Peyer's patch (tissue), 4 donors: ENCODE data around the gene DAND5. TPM values are rescaled to one million over a fixed set of nuclear protein-coding genes. Genes with fewer than 3 reads are reported as not detected.

Source experiments
- DNase-seq, 3 donors: peaks; one replicate each; pipeline ENCODE4 v3.0.0-alpha.2; 2017 to 2019
- H3K27ac ChIP-seq, 4 donors: fragments of 200-600 bp; sonication (generic); one replicate each; pipeline ENCODE4 v1.5.1; 2016 to 2019
- H3K27me3 ChIP-seq, 2 donors: fragments of 200-600 bp; sonication (generic); one replicate each; pipeline ENCODE4 v1.5.1; 2019
- H3K36me3 ChIP-seq, 3 donors: fragments of 200-600 bp; sonication (generic); one replicate each; pipeline ENCODE4 v1.5.1; 2016 to 2019
- H3K4me1 ChIP-seq, 4 donors: fragments of 200-600 bp; sonication (generic); one replicate each; pipeline ENCODE4 v1.5.1; 2016 to 2019
- H3K4me3 ChIP-seq, 4 donors: fragments of 200-600 bp; sonication (generic); 1 replicate in 3 of 4; 2 replicates in 1 of 4; pipeline ENCODE4 v1.5.1; 2016 to 2019; ENCODE audit warnings: mild to moderate bottlenecking in 1 of 4
- H3K9me3 ChIP-seq, 4 donors: fragments of 200-600 bp; sonication (generic); one replicate each; pipeline ENCODE4 v1.5.1; 2016 to 2019; ENCODE audit warnings: mild to moderate bottlenecking in 1 of 4
- CTCF ChIP-seq, 6 experiments: fragments of 450-650 bp in 4 of 6; fragments of 200-600 bp in 2 of 6; sonication (generic) in 1 of 6; IDR thresholded peaks; one replicate each; pipeline ENCODE4 v1.5.1; 2017 to 2019; ENCODE audit warnings: antibody characterized with exemption in 6 of 6, mild to moderate bottlenecking in 3 of 6, moderate library complexity in 1 of 6
- POLR2A ChIP-seq, 2 donors: fragments of 450-650 bp; IDR thresholded peaks; one replicate each; pipeline ENCODE4 v1.5.1; 2017; ENCODE audit warnings: antibody characterized with exemption in 2 of 2, mild to moderate bottlenecking in 2 of 2, moderate library complexity in 2 of 2
- total RNA-seq, 4 donors: library from RNA; depleted of rRNA; stranded (reverse); fragments of >200 nt; gene quantifications; one replicate each; pipeline ENCODE4 v1.1.0, GENCODE V29; 2016

The DAND5 gene
- total RNA-seq = 1 to 10 TPM in 1 of 4 donors, not detected in 3; 2.1 TPM

- no peaks in the 10 kb centered on the region for H3K27me3 ChIP-seq
- no peak for DNase-seq
- no peak for TF ChIP-seq POLR2A (IDR thresholded peaks at IDR 0.05)
- H3K36me3 ChIP-seq = no peaks in the 10 kb centered on the region
- H3K4me3 ChIP-seq = no peak within 1 kb of the TSS
- H3K4me1 ChIP-seq = peaks cover 0 to 6% (median 3%) of the 10 kb centered on the region in 4 donors
- no peaks in the 10 kb centered on the region for H3K9me3 ChIP-seq
- H3K27ac ChIP-seq = peak within 1 kb of the TSS in 1 of 4 donors; percentile 17
These were observed at the start of gene DAND5 for GRCh38 chr19:12969292-12969988. Gene DAND5 (plus strand): TSS chr19:12969576. CDS start chr19:12969661, 85 bp downstream.

- TF ChIP-seq POLR2A (IDR thresholded peaks at IDR 0.05) = no peak
- TF ChIP-seq CTCF (IDR thresholded peaks at IDR 0.05) = no peak
- H3K27ac ChIP-seq = no peak overlapping the region
- peaks cover 0 to 14% (median 0%) of the 10 kb centered on the region in 4 donors for H3K4me1 ChIP-seq
- no peak overlapping the region for H3K4me3 ChIP-seq
- no peak for DNase-seq
- H3K36me3 ChIP-seq = peaks cover 0 to 40% (median 0%) of the 10 kb centered on the region in 3 donors
- no peaks in the 10 kb centered on the region for H3K27me3 ChIP-seq
- H3K9me3 ChIP-seq = no peaks in the 10 kb centered on the region
These were observed 48.3 kb upstream of the DAND5 start for GRCh38 chr19:12921047-12921446.

- Histone ChIP-seq H3K27ac (no peak overlapping the region), H3K9me3 (no peaks in the 10 kb centered on the region), H3K4me1 (peaks cover 0 to 14% (median 0%) of the 10 kb centered on the region in 4 donors), H3K27me3 (no peaks in the 10 kb centered on the region), H3K36me3 (peaks cover 0 to 57% (median 0%) of the 10 kb centered on the region in 3 donors), H3K4me3 (no peak overlapping the region)
- DNase-seq = no peak
- TF ChIP-seq POLR2A (IDR thresholded peaks at IDR 0.05) = no peak
- no peak for TF ChIP-seq CTCF (IDR thresholded peaks at IDR 0.05)
These were observed 46.4 kb upstream of the DAND5 start for GRCh38 chr19:12922959-12923358.

GRCh38 chr19:12924621-12925310 is 44.6 kb upstream of the DAND5 start:
- no peak overlapping the region for H3K27ac ChIP-seq
- H3K9me3 ChIP-seq = no peaks in the 10 kb centered on the region
- H3K36me3 ChIP-seq = peaks cover 0 to 74% (median 0%) of the 10 kb centered on the region in 3 donors
- no peak overlapping the region for H3K4me3 ChIP-seq
- no peaks in the 10 kb centered on the region for H3K27me3 ChIP-seq
- TF ChIP-seq CTCF (IDR thresholded peaks at IDR 0.05) = no peak
- TF ChIP-seq POLR2A (IDR thresholded peaks at IDR 0.05) = no peak
- DNase-seq = no peak
- peaks cover 0 to 7% (median 0%) of the 10 kb centered on the region in 4 donors for H3K4me1 ChIP-seq

- Histone ChIP-seq H3K4me3 (no peak overlapping the region), H3K4me1 (peaks cover 4 to 13% (median 7%) of the 10 kb centered on the region in 4 donors), H3K9me3 (no peaks in the 10 kb centered on the region), H3K27me3 (no peaks in the 10 kb centered on the region), H3K27ac (no peak overlapping the region), H3K36me3 (peaks cover 0 to 53% (median 0%) of the 10 kb centered on the region in 3 donors)
- no peak for DNase-seq
- TF ChIP-seq POLR2A (IDR thresholded peaks at IDR 0.05) (no peak), CTCF (IDR thresholded peaks at IDR 0.05) (no peak)
These were observed 39.3 kb upstream of the DAND5 start for GRCh38 chr19:12930002-12930645.
